Measurements from ENCODE around the gene GEN1.
"Not testable (repeated sequence)": the region's sequence is repeated elsewhere in the genome, so short reads cannot be mapped to it uniquely, and the experiment has no call there.

The GEN1 gene

DNA sequence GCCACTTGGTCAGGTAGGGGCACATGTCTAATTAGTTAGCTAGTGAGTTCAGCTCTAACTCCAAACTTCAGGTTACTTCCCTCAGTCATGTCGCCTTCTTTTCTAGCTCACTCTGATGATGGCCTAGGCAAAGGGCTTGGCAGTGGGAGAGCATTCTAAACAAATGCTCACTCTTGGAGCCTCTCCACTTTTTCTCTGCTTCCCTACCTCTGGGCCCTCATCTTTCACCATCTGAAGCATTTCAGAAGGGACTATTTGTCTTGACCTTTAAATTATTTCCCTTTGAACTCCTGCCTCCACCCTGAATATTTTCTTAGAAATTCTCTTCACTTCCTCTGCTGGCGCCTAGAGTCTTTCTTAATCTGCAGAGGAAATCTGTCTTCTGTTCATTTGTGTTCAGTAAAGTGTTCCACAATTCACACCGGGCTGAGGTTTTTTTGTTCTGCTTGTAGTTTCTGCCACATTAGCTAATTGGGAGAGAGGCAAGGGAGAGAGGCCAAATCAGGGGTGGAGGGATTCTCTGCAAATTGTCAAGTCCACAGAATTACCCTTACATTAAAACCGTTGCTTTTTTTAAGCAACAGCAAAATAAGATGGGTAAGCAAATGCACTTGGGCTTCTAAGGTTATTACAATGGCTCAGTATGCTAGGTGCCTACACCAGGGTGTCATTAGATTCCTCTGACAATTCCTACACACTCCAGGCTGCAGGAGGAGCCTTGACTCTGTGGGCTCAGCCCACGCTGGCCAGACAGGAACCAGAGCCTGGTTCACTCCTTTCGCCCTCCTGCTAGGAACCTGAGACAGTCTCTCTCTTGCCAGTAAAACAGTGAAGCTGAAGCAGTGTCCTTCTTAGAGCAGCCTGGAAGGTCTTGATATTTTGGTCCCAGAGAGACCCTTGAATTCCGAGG lies 67.9 kb downstream of the GEN1 start:
- TF ChIP-seq, protein P1, sequence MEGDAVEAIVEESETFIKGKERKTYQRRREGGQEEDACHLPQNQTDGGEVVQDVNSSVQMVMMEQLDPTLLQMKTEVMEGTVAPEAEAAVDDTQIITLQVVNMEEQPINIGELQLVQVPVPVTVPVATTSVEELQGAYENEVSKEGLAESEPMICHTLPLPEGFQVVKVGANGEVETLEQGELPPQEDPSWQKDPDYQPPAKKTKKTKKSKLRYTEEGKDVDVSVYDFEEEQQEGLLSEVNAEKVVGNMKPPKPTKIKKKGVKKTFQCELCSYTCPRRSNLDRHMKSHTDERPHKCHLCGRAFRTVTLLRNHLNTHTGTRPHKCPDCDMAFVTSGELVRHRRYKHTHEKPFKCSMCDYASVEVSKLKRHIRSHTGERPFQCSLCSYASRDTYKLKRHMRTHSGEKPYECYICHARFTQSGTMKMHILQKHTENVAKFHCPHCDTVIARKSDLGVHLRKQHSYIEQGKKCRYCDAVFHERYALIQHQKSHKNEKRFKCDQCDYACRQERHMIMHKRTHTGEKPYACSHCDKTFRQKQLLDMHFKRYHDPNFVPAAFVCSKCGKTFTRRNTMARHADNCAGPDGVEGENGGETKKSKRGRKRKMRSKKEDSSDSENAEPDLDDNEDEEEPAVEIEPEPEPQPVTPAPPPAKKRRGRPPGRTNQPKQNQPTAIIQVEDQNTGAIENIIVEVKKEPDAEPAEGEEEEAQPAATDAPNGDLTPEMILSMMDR (IDR thresholded peaks at IDR 0.05; ENCODE audit: low read depth, low read length, missing control alignments): no peak
- no peak overlapping the region for H3K4me3 ChIP-seq (ENCODE audit: low read depth, low read length)
- no peak for DNase-seq (ENCODE audit: low read depth)

DNA sequence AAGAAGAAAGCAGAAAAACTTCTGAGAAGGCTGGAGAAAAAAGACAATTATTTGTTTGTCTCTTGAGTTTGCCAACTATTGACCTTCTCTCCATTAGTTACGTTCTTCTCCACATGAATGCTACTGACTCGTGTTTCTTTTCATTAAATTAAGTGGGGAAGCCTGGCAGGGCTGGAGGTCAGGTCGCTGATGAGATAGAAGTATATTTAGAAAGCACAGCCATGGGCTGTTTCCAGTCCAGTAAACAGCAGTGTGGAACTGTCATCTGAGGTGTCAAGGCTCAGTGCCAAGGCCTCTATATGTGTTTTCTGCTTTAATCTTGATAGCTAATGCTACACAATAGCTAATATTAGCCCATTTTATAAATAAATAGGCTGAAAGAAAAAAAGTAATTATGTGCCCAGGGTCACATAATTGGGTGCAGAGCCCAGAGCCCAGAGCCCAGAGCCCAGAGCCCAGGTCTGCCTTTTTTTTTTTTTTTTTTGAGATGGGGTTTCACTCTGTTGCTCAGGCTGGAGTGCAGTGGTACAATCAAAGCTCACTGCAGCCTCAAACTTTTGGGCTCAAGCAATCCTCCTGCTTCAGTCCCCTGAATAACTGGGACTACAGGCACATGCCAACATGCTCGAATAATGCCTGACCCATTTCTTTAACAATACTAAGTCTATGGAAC lies 68.6 kb downstream of the GEN1 start:
- TF ChIP-seq, protein P1 (IDR thresholded peaks at IDR 0.05; ENCODE audit: low read depth, low read length, missing control alignments): no peak
- no peak overlapping the region for H3K4me3 ChIP-seq (ENCODE audit: low read depth, low read length)
- DNase-seq (ENCODE audit: low read depth): no peak

DNA sequence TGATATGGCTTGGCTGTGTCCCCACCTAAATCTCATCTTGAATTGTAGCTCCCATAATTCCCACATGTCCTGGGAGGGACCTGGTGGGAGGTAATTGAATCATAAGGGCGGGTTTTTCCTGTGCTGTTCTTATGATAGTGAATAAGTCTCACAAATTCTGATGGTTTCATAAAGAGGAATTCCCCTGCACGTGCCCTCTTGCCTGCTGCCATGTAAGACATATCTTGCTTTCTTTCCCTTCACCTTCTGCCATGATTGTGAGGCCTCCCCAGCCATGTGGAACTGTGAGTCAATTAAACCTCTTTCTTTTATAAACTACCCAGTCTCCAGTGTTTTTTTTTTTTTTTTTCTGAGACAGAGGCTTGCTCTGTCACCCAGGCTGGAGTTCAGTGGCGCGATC lies 69.7 kb downstream of the GEN1 start:
- H3K4me3 ChIP-seq (ENCODE audit: low read depth, low read length); DNase-seq (ENCODE audit: low read depth): not testable (repeated sequence)

GRCh38 chr2:17827316-17827715 lies 73.4 kb downstream of the GEN1 start:
- DNase-seq (ENCODE audit: low read depth): no peak
- H3K4me3 ChIP-seq (ENCODE audit: low read depth, low read length): no peak overlapping the region
- TF ChIP-seq, protein P1 (IDR thresholded peaks at IDR 0.05; ENCODE audit: low read depth, low read length, missing control alignments): no peak

DNA sequence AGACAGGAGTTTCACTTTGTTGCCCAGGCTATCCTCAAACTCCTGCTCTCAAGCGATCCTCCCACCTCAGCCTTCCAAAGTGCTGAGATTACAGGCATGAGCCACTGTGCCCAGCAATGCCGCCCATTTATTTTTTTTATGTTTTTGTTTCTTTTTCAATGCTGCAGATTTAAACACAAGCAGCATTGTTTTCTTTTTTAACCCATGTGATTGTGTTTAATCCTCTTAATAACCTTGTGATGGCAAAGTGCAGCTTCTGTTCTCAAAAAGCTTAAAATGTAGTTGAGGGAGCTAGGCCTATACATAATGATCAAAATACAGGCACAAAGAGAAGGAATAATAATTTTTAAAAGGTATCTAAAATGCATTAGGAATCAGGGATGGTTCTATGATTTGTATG lies 73.8 kb downstream of the GEN1 start:
- TF ChIP-seq, protein P1 (IDR thresholded peaks at IDR 0.05; ENCODE audit: low read depth, low read length, missing control alignments): no peak
- DNase-seq (ENCODE audit: low read depth): no peak
- H3K4me3 ChIP-seq (ENCODE audit: low read depth, low read length): no peak overlapping the region

- TF ChIP-seq, protein P1 (IDR thresholded peaks at IDR 0.05; ENCODE audit: low read depth, low read length, missing control alignments): peak; percentile 67
- no peak for DNase-seq (ENCODE audit: low read depth)
- no peak overlapping the region for H3K4me3 ChIP-seq (ENCODE audit: low read depth, low read length)
Observed at GRCh38 chr2:17830053-17831034, 76.4 kb downstream of the GEN1 start.

DNA sequence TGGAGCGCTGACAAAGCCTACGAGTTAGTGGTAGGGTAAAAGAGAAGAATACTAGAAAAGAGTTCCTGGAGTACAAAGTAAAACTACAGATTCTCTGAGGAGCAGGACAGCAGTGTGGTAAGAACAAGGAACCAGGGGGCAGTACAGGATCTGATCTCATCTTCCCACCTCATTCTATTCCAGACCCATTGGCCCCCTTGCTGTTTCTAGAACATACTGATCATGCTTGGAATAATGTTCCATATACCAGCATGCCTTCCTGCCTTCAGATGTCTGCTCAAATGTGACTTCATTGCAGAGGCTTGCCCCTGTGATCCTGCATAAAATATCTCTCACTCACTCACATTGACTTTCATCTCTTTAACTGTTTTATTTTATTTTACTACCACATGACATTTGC lies 81.6 kb downstream of the GEN1 start:
- no peak overlapping the region for H3K4me3 ChIP-seq (ENCODE audit: low read depth, low read length)
- TF ChIP-seq, protein P1 (IDR thresholded peaks at IDR 0.05; ENCODE audit: low read depth, low read length, missing control alignments): no peak
- no peak for DNase-seq (ENCODE audit: low read depth)

Data from GM12864 (cell line).